IMR-90 (cell line): ENCODE data around the gene KCNAB3. TPM values are rescaled to one million over a fixed set of nuclear protein-coding genes. Genes with fewer than 3 reads are reported as not detected.

Experiments used
- ATAC-seq: fragments of 200-7000 bp; cut with Tn5 transposase; 2 replicates; pipeline ENCODE4 v1.9.1; 2020; ENCODE audit warnings: low read depth, mild to moderate bottlenecking, moderate library complexity
- BruUV-seq: library from RNA; stranded (reverse); fragments of 400-500 nt; replicated peaks from 2 replicates; lab custom pipeline; 2021; lab: Mats Ljungman, UMichigan
- CTCF ChIA-PET: fragments of 300-600 bp; formaldehyde crosslinking; extraction: SDS; loops from one replicate; lab custom pipeline; 2021; ENCODE audit warnings: antibody characterized with exemption; lab: Yijun Ruan, JAX
- POLR2A ChIA-PET: fragments of 300-600 bp; sonication (Branson Sonifier 250); formaldehyde crosslinking; loops from one replicate; lab custom pipeline; 2022; ENCODE audit warnings: antibody characterized with exemption; ENCODE audit not compliant: unreplicated experiment; lab: Charles Lee
- DNase-seq: peaks from one replicate; pipeline ENCODE4 v3.0.0; 2013
- H2AFZ ChIP-seq: replicated peaks from 2 replicates; pipeline ENCODE3; 2013; ENCODE audit warnings: low read length, mild to moderate bottlenecking; ENCODE audit not compliant: poor library complexity
- H2AK5ac ChIP-seq: 2 replicates; pipeline ENCODE4 v1.6.1; 2013; ENCODE audit warnings: low read depth, low read length, inconsistent platforms
- H2AK9ac ChIP-seq: replicated peaks from 2 replicates; pipeline ENCODE3; 2013; ENCODE audit warnings: mild to moderate bottlenecking, low read depth, low read length, moderate library complexity; ENCODE audit not compliant: poor library complexity
- H2BK120ac ChIP-seq: 2 replicates; pipeline ENCODE4 v1.6.1; 2013; ENCODE audit warnings: low read depth, low read length, inconsistent platforms
- H2BK15ac ChIP-seq: 3 replicates; pipeline ENCODE4 v1.6.1; 2013; ENCODE audit warnings: low read depth, low read length, inconsistent platforms
- H2BK20ac ChIP-seq: 2 replicates; pipeline ENCODE4 v1.6.1; 2013; ENCODE audit warnings: low read depth, mild to moderate bottlenecking, inconsistent platforms, low read length, moderate library complexity
- H2BK5ac ChIP-seq: 2 replicates; pipeline ENCODE4 v1.6.1; 2013; ENCODE audit warnings: mild to moderate bottlenecking, low read depth, low read length, inconsistent platforms; ENCODE audit not compliant: poor library complexity, severe bottlenecking
- H3K14ac ChIP-seq: replicated peaks from 2 replicates; pipeline ENCODE4 v1.6.1; 2013; ENCODE audit warnings: low read depth, low read length, inconsistent platforms
- H3K18ac ChIP-seq: 2 replicates; pipeline ENCODE4 v1.6.1; 2013; ENCODE audit warnings: low read depth, low read length, control low read depth
- H3K23ac ChIP-seq: 2 replicates; pipeline ENCODE4 v1.6.1; 2013; ENCODE audit warnings: low read depth, low read length, inconsistent platforms
- H3K27ac ChIP-seq: 2 replicates; pipeline ENCODE4 v1.5.1; 2013; ENCODE audit warnings: mild to moderate bottlenecking, control low read depth, low read length; ENCODE audit not compliant: insufficient read depth
- H3K27me3 ChIP-seq: 2 replicates; pipeline ENCODE4 v1.6.1; 2013; ENCODE audit warnings: low read length; ENCODE audit not compliant: control insufficient read depth, insufficient read depth
- H3K36me3 ChIP-seq: 2 replicates; pipeline ENCODE4 v1.6.1; 2013; ENCODE audit warnings: low read length, mixed read lengths; ENCODE audit not compliant: control insufficient read depth, insufficient read depth
- H3K4ac ChIP-seq: 2 replicates; pipeline ENCODE4 v1.6.1; 2013; ENCODE audit warnings: low read depth, low read length, inconsistent platforms
- H3K4me1 ChIP-seq: 2 replicates; pipeline ENCODE4 v1.6.1; 2013; ENCODE audit warnings: low read length, mixed read lengths; ENCODE audit not compliant: control insufficient read depth, insufficient read depth
- H3K4me2 ChIP-seq: 2 replicates; pipeline ENCODE4 v1.6.1; 2013; ENCODE audit warnings: low read depth, mild to moderate bottlenecking, control low read depth, low read length, moderate library complexity
- H3K4me3 ChIP-seq: 2 replicates; pipeline ENCODE4 v1.5.1; 2013; ENCODE audit warnings: low read depth, mild to moderate bottlenecking, control low read depth, low read length, moderate library complexity; ENCODE audit not compliant: insufficient read depth
- H3K56ac ChIP-seq: 2 replicates; pipeline ENCODE4 v1.6.1; 2013; ENCODE audit warnings: low read length, inconsistent platforms; ENCODE audit not compliant: insufficient read depth; ENCODE audit errors: extremely low read depth
- H3K79me1 ChIP-seq, 2 experiments: 2 replicates each; pipeline ENCODE4 v1.6.1; 2013; ENCODE audit warnings: low read length in 2 of 2, inconsistent platforms in 1 of 2, low read depth in 1 of 2
- H3K9ac ChIP-seq: 2 replicates; pipeline ENCODE4 v1.6.1; 2013; ENCODE audit warnings: low read depth, low read length, control low read depth
- H3K9me1 ChIP-seq: 2 replicates; pipeline ENCODE4 v1.6.1; 2013; ENCODE audit warnings: low read length, inconsistent platforms; ENCODE audit not compliant: insufficient read depth
- H3K9me3 ChIP-seq: 2 replicates; pipeline ENCODE4 v1.6.1; 2013; ENCODE audit warnings: low read length; ENCODE audit not compliant: control insufficient read depth, insufficient read depth
- H4K20me1 ChIP-seq: 2 replicates; pipeline ENCODE4 v1.6.1; 2013; ENCODE audit warnings: low read length, inconsistent platforms; ENCODE audit not compliant: insufficient read depth
- H4K5ac ChIP-seq: 2 replicates; pipeline ENCODE4 v1.6.1; 2013; ENCODE audit warnings: mild to moderate bottlenecking, low read depth, low read length, control low read depth
- H4K8ac ChIP-seq, 2 experiments: 2 replicates each; pipeline ENCODE4 v1.6.1; 2013; ENCODE audit warnings: low read depth in 2 of 2, low read length in 2 of 2, control low read depth in 1 of 2, inconsistent platforms in 1 of 2
- H4K91ac ChIP-seq: 2 replicates; pipeline ENCODE4 v1.6.1; 2013; ENCODE audit warnings: low read depth, low read length, inconsistent platforms; ENCODE audit not compliant: insufficient read depth
- BHLHE40 ChIP-seq: fragments of 150-350 bp; IDR thresholded peaks from 2 replicates; pipeline ENCODE4 v1.6.1; 2016; ENCODE audit warnings: mild to moderate bottlenecking, low read depth, low read length
- CEBPB ChIP-seq: IDR thresholded peaks from 2 replicates; pipeline ENCODE4 v1.6.1; 2012; ENCODE audit warnings: low read depth, low read length, improper control_type of control experiment
- CTCF ChIP-seq: conservative IDR thresholded peaks from 2 replicates; pipeline ENCODE4 v1.5.1; 2012; ENCODE audit warnings: mild to moderate bottlenecking, low read depth, low read length, improper control_type of control experiment
- FOS ChIP-seq: fragments of 150-350 bp; IDR thresholded peaks from 2 replicates; pipeline ENCODE4 v1.6.1; 2016; ENCODE audit warnings: low read depth, low read length
- MAFK ChIP-seq: IDR thresholded peaks from 2 replicates; pipeline ENCODE4 v1.6.1; 2012; ENCODE audit warnings: low read depth, low read length, improper control_type of control experiment
- MAZ ChIP-seq: IDR thresholded peaks from 2 replicates; pipeline ENCODE4 v1.6.1; 2012; ENCODE audit warnings: low read depth, mild to moderate bottlenecking, low read length, improper control_type of control experiment, moderate library complexity, borderline replicate concordance
- MXI1 ChIP-seq: IDR thresholded peaks from 2 replicates; pipeline ENCODE4 v1.6.1; 2012; ENCODE audit warnings: low read depth, mild to moderate bottlenecking, low read length, moderate library complexity, borderline replicate concordance
- POLR2A ChIP-seq: IDR thresholded peaks from 2 replicates; pipeline ENCODE4 v1.6.1; 2012; ENCODE audit warnings: mild to moderate bottlenecking, low read depth, low read length
- RCOR1 ChIP-seq: IDR thresholded peaks from 2 replicates; pipeline ENCODE4 v1.6.1; 2012; ENCODE audit warnings: mild to moderate bottlenecking, low read length, improper control_type of control experiment; ENCODE audit not compliant: insufficient replicate concordance
- RFX5 ChIP-seq: IDR thresholded peaks from 2 replicates; pipeline ENCODE4 v1.8.0; 2012; ENCODE audit warnings: low read depth, mild to moderate bottlenecking, low read length, moderate library complexity
- SMC3 ChIP-seq: fragments of 150-350 bp; IDR thresholded peaks from 2 replicates; pipeline ENCODE4 v1.6.1; 2016; ENCODE audit warnings: low read depth, mild to moderate bottlenecking, antibody characterized with exemption, low read length, moderate library complexity
- WGBS, 2 experiments: methylation state at CpG; one replicate each; pipeline versions ENCODE4 v1.1.5 to v1.1.7; 2013; ENCODE audit warnings: missing lambda C conversion rate in 2 of 2; ENCODE audit not compliant: insufficient read length in 1 of 2; ENCODE audit errors: extremely low coverage in 2 of 2; 5-methylcytosine and 5-hydroxymethylcytosine counted together
- dilution Hi-C: fragments of 300-500 bp; cut with HindIII; formaldehyde crosslinking; loops from one replicate; pipeline ENCODE4 v1.14.3; 2018; ENCODE audit warnings: low sequenced_read_pairs; ENCODE audit not compliant: unreplicated experiment
- in situ Hi-C: fragments of 300-500 bp; cut with MboI; formaldehyde crosslinking; loops from 3 replicates; pipeline ENCODE4 v1.14.3; 2019; ENCODE audit warnings: low sequenced_read_pairs, inconsistent platforms, mixed read lengths
- intact Hi-C: fragments of 100-400 bp; cut with micrococcal nuclease; formaldehyde crosslinking; loops from 2 replicates; pipeline ENCODE4 v1.10.0; 2022
- polyA plus RNA-seq, 3 experiments: library from polyadenylated mRNA; depleted of rRNA; stranded (reverse); fragments of >200 nt; gene quantifications; 2 replicates each; pipeline ENCODE4 v1.2.3, GENCODE V29; 2012; ENCODE audit warnings: low replicate concordance in 1 of 3
- total RNA-seq: library from RNA; depleted of rRNA; stranded (reverse); fragments of >200 nt; gene quantifications from 2 replicates; pipeline ENCODE4 v1.2.3, GENCODE V29; 2012
- TF ChIP-seq, protein P1 (sequence below): fragments of 150-350 bp; IDR thresholded peaks from 2 replicates; pipeline ENCODE4 v1.6.1; 2016; ENCODE audit warnings: low read depth, mild to moderate bottlenecking, low read length, moderate library complexity, borderline replicate concordance

The KCNAB3 gene
- total and polyA plus RNA-seq, 2 of the 4 experiments (the other 2 are of a cell fraction) = 0.36 to 4.2 TPM

DNA sequence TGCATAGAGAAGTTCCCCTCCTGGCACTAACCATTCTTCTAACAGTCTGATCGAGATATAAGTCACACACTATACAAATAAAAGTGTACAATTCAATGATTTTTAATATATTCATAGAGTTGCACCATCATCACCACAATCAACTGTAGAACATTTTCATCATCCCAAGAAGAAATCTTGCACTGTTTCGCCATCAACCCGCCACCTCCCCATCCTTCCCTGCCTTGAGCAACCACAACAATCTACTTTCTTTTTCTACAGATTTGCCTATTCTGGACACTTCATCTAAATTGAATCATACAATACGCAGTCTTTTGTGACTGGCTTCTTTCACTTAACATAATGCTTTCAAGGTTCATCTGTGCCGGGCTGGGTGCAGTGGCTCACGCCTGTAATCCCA is 39.8 kb upstream of the KCNAB3 start:
- in situ Hi-C loops = no loop called here

More for the DNA sequence above, 39.8 kb upstream of the KCNAB3 start:
- Histone ChIP-seq H3K79me1 (no peaks in the 10 kb centered on the region), H2BK120ac (no peak overlapping the region), H3K4me1 (no peaks in the 10 kb centered on the region), H3K4ac (no peak overlapping the region), H4K8ac (no peak overlapping the region), H4K20me1 (no peaks in the 10 kb centered on the region), H3K27ac (no peak overlapping the region), H2BK15ac (no peak overlapping the region), H3K9me1 (no peaks in the 10 kb centered on the region), H3K18ac (no peak overlapping the region), H2BK5ac (no peak overlapping the region), H3K36me3 (no peaks in the 10 kb centered on the region), H3K56ac (no peak overlapping the region), H4K91ac (no peak overlapping the region), H3K27me3 (peaks cover 13% of the 10 kb centered on the region), H3K23ac (no peak overlapping the region), H2AFZ (no peak overlapping the region), H2AK5ac (no peak overlapping the region), H2AK9ac (no peak overlapping the region), H3K4me2 (no peak overlapping the region), H4K5ac (no peak overlapping the region), H3K9me3 (no peaks in the 10 kb centered on the region), H3K9ac (no peak overlapping the region), H3K4me3 (no peak overlapping the region), H2BK20ac (no peak overlapping the region), H3K14ac (no peak overlapping the region)
- ChIA-PET POLR2A (no interaction called here), CTCF (interaction anchor here (1.0 kb wide), 1 partner anchor 14 kb away, joined by 3 read pairs; no protein-coding TSS in a partner anchor)
- ATAC-seq = no peak
- BruUV-seq = no TSS peak
- no peak for TF ChIP-seq BHLHE40
- TF ChIP-seq SMC3 = no peak
- no peak for TF ChIP-seq MXI1
- no peak for TF ChIP-seq RCOR1
- TF ChIP-seq MAZ = no peak
- no peak for TF ChIP-seq FOS
- no peak for TF ChIP-seq POLR2A
- TF ChIP-seq CEBPB = no peak
- no peak for TF ChIP-seq RFX5
- TF ChIP-seq MAFK = no peak
- TF ChIP-seq CTCF = no peak
- TF ChIP-seq, protein P1, sequence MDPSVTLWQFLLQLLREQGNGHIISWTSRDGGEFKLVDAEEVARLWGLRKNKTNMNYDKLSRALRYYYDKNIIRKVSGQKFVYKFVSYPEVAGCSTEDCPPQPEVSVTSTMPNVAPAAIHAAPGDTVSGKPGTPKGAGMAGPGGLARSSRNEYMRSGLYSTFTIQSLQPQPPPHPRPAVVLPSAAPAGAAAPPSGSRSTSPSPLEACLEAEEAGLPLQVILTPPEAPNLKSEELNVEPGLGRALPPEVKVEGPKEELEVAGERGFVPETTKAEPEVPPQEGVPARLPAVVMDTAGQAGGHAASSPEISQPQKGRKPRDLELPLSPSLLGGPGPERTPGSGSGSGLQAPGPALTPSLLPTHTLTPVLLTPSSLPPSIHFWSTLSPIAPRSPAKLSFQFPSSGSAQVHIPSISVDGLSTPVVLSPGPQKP = no peak
- intact Hi-C loops = no loop called here
- no peak for DNase-seq
- WGBS, 2 experiments = 92% methylated on average over 3 of the region's 6 CpGs; no CpG with 5 or more reads in 1 of the 2 experiments
- dilution Hi-C loops = no loop called here
